ENCODE data around the gene NFIA. TPM values are rescaled to one million over a fixed set of nuclear protein-coding genes. Genes with fewer than 3 reads are reported as not detected.

Gene NFIA
- total and polyA plus RNA-seq, 2 of the 13 experiments (the other 11 are each of a cell fraction or from before 2014, with no cell fraction given): 14.7 to 28.5 TPM

DNA sequence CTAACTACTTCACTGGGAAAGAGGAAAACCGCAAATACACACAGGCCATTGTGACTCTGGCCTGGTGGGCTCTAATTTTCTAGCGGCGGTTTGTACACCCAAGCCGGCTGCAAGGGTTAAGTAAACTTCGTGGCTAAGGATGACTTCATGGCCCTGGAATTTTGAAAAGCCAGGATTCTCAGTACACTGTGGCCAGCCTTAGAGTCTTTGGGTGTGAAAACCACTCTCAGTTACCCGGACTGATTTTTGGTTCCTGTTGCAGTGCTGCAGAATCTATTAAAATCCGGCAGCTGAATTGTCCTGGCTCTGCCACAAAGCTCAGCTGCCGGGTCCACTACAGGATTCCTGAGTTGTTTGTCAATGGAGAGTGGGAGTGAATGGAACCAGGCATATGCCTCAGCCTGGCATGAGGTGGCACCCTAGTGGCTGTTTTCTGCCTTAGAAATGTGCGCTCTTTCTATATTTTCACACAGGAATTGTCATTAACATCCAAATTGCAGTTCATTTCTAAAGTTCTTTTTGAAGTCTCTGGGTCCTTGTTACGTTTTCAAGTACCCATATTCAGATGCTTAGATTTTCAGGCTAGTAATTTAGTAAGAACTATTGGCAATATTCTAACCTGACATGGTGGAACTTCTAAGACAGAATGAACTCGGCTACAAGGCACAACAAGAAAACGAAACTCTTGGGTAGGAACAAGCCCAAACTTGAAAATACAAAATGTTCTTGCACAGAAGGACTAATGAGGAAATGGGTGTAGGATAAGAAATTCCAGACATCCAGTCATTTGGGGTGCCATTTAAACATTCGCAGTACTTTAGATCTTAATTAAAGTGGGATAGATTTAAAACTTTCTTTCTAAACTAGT is 255.9 kb downstream of the NFIA start (continued):
- TF ChIP-seq, protein P1, sequence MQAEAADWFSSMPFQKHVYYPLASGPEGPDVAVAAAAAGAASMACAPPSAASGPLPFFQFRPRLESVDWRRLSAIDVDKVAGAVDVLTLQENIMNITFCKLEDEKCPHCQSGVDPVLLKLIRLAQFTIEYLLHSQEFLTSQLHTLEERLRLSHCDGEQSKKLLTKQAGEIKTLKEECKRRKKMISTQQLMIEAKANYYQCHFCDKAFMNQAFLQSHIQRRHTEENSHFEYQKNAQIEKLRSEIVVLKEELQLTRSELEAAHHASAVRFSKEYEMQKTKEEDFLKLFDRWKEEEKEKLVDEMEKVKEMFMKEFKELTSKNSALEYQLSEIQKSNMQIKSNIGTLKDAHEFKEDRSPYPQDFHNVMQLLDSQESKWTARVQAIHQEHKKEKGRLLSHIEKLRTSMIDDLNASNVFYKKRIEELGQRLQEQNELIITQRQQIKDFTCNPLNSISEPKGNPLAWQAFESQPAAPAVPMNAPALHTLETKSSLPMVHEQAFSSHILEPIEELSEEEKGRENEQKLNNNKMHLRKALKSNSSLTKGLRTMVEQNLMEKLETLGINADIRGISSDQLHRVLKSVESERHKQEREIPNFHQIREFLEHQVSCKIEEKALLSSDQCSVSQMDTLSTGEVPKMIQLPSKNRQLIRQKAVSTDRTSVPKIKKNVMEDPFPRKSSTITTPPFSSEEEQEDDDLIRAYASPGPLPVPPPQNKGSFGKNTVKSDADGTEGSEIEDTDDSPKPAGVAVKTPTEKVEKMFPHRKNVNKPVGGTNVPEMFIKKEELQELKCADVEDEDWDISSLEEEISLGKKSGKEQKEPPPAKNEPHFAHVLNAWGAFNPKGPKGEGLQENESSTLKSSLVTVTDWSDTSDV (CRISPR knock-in tag; IDR thresholded peaks at IDR 0.05): no peak
- TF ChIP-seq HNRNPL (IDR thresholded peaks at IDR 0.05; ENCODE audit: low read depth, low read length) (0 out of 2 replicates have a peak, but pooled peaks have one; percentile 44), ZNF33A (CRISPR knock-in tag; IDR thresholded peaks at IDR 0.05; ENCODE audit: borderline replicate concordance) (no peak), SAP130 (CRISPR knock-in tag; IDR thresholded peaks at IDR 0.05; ENCODE audit: low read depth) (peak; percentile 47; the same call in 1 of the 2 replicates), CEBPB (IDR thresholded peaks at IDR 0.05; ENCODE audit: borderline replicate concordance, low read depth, low read length) (no peak), ZNF878 (CRISPR knock-in tag; IDR thresholded peaks at IDR 0.05) (no peak), GZF1 (CRISPR knock-in tag; IDR thresholded peaks at IDR 0.05) (no peak), ZNF83 (CRISPR knock-in tag; IDR thresholded peaks at IDR 0.05; ENCODE audit: borderline replicate concordance) (no peak), FOSL1 (CRISPR knock-in tag; IDR thresholded peaks at IDR 0.05; ENCODE audit: borderline replicate concordance) (peak; percentile 59; the same call in 1 of the 2 replicates), ZNF431 (CRISPR knock-in tag; IDR thresholded peaks at IDR 0.05; ENCODE audit: borderline replicate concordance, low read depth) (no peak), ZNF17 (CRISPR knock-in tag; IDR thresholded peaks at IDR 0.05) (no peak), NONO (IDR thresholded peaks at IDR 0.05) (no peak), NONO (CRISPR knock-in tag; conservative IDR thresholded peaks at IDR 0.05) (no peak), ZNF672 (CRISPR knock-in tag; IDR thresholded peaks at IDR 0.05) (no peak), SP2 (CRISPR knock-in tag; IDR thresholded peaks at IDR 0.05) (no peak), ZNF530 (CRISPR knock-in tag; IDR thresholded peaks at IDR 0.05; ENCODE audit: low read depth) (no peak), ZNF451 (CRISPR knock-in tag; IDR thresholded peaks at IDR 0.05) (no peak), ZNF629 (CRISPR knock-in tag; conservative IDR thresholded peaks at IDR 0.05) (no peak)
- TF ChIP-seq, protein P2, sequence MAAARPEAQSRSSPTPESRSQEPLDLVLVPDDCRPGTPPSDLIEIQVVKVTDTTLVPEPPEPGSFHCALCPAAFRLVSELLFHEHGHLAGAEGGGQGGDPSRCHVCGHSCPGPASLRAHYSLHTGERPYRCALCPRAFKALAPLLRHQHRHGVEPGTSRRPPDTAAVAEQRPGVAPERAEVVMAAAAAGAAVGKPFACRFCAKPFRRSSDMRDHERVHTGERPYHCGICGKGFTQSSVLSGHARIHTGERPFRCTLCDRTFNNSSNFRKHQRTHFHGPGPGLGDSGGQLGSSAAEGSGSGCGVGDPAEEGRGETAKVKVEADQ (CRISPR knock-in tag; IDR thresholded peaks at IDR 0.05; ENCODE audit: borderline replicate concordance): no peak
- TF ChIP-seq, protein P3, sequence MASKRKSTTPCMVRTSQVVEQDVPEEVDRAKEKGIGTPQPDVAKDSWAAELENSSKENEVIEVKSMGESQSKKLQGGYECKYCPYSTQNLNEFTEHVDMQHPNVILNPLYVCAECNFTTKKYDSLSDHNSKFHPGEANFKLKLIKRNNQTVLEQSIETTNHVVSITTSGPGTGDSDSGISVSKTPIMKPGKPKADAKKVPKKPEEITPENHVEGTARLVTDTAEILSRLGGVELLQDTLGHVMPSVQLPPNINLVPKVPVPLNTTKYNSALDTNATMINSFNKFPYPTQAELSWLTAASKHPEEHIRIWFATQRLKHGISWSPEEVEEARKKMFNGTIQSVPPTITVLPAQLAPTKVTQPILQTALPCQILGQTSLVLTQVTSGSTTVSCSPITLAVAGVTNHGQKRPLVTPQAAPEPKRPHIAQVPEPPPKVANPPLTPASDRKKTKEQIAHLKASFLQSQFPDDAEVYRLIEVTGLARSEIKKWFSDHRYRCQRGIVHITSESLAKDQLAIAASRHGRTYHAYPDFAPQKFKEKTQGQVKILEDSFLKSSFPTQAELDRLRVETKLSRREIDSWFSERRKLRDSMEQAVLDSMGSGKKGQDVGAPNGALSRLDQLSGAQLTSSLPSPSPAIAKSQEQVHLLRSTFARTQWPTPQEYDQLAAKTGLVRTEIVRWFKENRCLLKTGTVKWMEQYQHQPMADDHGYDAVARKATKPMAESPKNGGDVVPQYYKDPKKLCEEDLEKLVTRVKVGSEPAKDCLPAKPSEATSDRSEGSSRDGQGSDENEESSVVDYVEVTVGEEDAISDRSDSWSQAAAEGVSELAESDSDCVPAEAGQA (IDR thresholded peaks at IDR 0.05; ENCODE audit: low read depth): no peak
- TF ChIP-seq, protein P3 (CRISPR knock-in tag; IDR thresholded peaks at IDR 0.05; ENCODE audit: borderline replicate concordance): no peak; the same call in 1 of the 2 replicates
